Stimulated activated naive CD8-positive, alpha-beta T cell treated with anti-CD3 and anti-CD28 coated beads, Interleukin-15, Interleukin-2, amounts not matched to agents 100 U/mL and 50 U/mL, for 24 hours (primary cell): Measurements from ENCODE around the gene ANKS3.

ENCODE experiments used
- ATAC-seq: fragments of 150-1000 bp; cut with Tn5 transposase; one replicate; pipeline ENCODE4 v1.10.0; 2021
- DNase-seq: peaks from one replicate; pipeline ENCODE4 v3.0.0; 2021

The ANKS3 gene

DNA sequence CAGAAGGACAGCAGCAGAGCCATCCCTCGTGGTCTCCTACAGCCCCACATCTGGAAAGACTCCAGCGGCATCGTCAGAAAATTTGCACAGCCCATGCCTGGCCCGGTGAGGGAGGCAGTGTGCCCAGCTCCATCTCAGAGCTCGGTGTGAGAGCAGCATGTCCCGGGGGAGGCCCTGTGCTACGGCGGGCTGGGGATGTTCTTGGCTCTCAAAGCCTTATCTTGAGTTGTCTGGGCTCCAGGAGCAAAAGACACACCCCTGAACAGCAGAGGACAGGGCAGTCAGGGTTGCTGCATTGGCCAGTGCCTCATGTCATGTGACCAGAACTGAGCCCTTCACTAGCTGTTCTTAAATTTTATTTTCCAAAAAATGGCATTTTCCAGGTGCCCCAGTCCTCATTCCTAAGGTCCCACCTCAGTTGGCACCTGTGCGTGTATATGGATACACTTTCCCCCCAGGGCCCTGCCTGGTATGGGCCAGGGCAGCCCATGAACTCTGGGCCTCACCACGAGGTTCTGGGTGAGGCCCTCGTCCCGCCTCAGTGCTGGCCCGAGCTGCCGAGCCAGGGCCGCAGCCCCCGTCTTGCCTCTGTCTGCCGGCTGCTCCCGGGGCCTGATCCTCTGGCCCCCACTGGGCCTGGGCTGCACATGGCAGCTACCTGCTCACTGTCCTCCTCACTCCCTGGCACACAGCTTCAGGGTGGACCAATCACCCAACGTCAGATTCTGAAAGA lies 37.7 kb downstream of the ANKS3 start:
- DNase-seq (no peak), ATAC-seq (no peak)

- ATAC-seq, result no peak
- no peak for DNase-seq
Measured at GRCh38 chr16:4695473-4696171, 38.4 kb downstream of the ANKS3 start.

DNA sequence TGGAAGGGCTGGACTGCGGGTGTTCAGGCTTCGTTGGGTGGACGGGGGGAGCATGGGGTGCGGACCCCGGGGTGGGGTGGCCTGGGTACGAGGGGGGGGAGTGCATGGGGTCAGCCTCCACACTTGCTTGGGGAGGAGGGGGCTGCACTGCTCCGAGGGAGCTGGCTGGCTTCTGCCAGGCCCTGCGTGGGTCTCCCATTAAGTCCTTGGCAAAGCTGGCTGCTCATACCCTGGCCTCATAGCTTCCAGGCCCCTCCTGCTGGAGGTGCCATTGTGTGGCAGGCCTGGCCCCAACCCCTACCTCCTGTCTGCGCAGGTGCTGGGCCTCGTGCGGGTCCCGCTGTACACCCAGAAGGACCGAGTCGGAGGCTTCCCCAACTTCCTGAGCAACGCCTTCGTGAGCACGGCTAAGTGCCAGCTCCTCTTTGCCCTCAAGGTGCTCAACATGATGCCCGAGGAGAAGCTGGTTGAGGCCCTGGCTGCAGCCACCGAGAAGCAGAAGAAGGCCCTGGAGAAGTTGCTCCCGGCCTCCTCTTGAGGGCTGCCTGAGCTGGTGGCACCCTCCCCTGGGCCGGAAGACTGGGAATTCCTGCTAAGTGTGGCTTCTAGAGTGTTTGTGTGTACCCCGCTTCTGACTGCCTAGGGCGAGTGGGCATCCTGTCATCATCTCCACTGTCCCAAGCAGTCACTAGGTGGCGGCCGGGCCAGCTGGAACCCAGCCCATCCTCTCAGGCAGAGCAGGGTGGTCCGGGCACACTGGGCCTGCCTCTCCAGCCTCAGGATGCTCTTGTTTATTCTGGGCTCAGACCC lies 39.2 kb downstream of the ANKS3 start:
- ATAC-seq, result no peak
- no peak for DNase-seq

- peak; percentile 55 for DNase-seq
- peak; percentile 2 for ATAC-seq
Measured at GRCh38 chr16:4693956-4694641, 40.0 kb downstream of the ANKS3 start.

DNA sequence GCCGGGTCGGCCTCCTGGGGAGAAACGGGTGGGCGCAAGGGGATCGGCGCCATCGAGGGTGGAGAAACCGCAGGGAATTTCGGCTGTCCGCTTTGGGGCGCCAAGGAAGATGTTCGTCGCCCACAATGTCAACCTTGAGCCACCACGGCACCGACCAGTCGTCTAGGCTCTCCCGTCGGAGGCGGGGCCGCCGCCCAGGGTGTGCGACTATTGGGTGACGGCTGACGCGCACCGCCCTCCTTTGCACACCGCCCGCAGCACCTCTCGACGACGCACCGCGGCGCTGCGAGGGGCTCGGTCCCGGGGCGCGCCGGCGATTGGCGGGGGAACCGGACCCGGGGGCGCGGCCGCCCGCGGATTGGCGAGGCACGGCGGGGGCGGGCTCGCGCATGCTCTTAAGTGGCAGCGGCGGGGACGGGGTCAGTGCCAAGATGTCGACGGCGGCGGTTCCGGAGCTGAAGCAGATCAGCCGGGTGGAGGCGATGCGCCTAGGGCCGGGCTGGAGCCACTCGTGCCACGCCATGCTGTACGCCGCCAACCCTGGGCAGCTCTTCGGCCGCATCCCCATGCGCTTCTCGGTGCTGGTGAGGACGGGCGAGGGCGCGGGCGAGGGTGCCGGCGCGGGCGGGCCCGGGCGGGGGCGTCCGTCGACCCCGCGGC lies 40.6 kb downstream of the ANKS3 start, which contains the start of gene NUDT16L1:
NUDT16L1 (plus strand) TSS at position 267 of the 660 bp plus-strand sequence; CDS start at position 432, 165 bp downstream.
- ATAC-seq (peak; percentile 97), DNase-seq (peak; percentile 99)

DNA sequence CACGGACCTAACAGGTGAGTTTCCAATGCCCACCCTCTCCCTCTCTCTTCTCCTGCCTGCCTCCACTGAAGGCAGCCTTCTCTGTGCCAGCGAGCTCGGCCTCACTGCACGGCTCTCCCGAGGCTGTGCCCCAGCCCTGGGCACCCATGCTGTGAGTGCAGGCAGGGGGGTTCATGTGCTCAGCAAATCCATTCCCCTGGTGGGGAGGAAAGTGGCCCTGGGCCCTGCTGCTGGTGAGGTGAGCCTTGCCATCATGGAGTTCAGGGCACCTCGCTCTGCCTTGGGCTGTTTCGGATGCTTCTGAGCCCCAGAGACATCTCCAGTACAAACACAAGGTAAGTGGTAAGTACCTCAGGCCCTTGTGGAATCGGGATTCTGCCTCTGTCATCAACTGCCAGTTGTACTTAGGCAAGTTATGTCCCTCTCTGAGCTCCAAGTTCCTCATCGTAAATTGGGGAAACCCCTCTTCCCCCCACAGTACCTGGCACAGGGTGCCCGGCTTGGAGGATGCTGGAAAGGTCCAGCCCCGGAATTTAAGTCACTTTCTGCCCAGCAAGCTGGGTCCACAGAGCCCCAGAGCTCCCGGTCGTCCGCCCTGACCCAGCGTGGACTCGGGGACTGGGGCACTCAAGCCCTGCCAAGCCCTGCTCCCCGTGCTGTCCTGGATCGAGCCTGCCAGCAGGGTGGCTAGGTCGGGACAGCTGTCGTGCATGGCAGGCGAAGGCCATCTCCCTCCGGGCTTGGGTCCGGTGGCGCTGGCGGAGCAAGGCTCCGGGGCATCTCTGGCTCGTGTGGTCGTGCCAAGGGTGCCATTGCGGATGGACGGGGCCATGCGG lies 41.4 kb downstream of the ANKS3 start:
- ATAC-seq, result peak; percentile 2
- no peak for DNase-seq

DNA sequence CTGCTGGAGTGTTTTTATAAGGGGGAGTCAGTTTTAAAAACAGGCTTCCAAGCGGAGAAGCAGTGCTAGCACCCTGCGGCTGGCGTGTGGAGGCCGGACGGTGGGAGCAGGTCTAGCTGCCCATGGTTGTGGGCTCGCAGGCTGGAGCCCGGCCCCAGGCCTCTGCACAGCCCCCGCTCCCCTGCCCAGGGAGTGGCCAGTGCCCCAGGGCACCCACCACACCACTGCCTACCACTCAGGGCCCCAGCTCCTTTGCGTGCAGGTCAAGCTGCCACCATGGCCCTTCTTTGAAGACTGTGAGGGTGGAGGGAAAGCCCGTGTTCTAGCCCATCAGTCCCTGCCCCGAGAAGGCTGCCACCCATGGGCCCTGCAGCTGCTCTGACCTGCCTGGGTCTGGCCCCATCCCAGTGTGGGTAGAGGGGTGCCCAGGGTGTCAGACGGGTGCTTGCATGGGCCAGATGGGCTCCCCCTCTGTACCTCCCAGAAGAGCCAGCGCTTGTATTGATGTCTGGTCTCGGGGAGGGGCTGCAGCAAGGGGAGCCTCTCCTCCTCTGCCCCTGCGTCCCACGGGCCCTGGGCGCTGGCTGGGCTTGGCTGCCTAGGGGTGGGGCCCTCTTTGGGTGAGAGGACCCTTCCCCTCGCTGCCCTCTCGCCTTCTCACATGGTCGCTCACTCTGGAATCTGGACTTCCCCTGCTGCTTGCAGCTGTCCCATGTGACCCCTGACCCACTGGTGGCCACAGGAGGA lies 42.2 kb downstream of the ANKS3 start:
- no peak for DNase-seq

GRCh38 chr16:4690946-4691665 lies 43.0 kb downstream of the ANKS3 start:
- DNase-seq (no peak), ATAC-seq (no peak)

More for the DNA sequence above, 42.2 kb downstream of the ANKS3 start:
- no peak for ATAC-seq

GRCh38 chr16:4689864-4690704 lies 44.0 kb downstream of the ANKS3 start:
- DNase-seq, result no peak
- ATAC-seq, result no peak

GRCh38 chr16:4689091-4689671 lies 44.9 kb downstream of the ANKS3 start:
- ATAC-seq (no peak), DNase-seq (no peak)

- DNase-seq (no peak), ATAC-seq (no peak)
Measured at GRCh38 chr16:4688674-4689045, 45.4 kb downstream of the ANKS3 start.

- DNase-seq, result no peak
Measured at GRCh38 chr16:4687946-4688673, 46.0 kb downstream of the ANKS3 start.

GRCh38 chr16:4687416-4687815 lies 46.7 kb downstream of the ANKS3 start:
- DNase-seq (no peak), ATAC-seq (no peak)

More at GRCh38 chr16:4687946-4688673, 46.0 kb downstream of the ANKS3 start:
- no peak for ATAC-seq

DNA sequence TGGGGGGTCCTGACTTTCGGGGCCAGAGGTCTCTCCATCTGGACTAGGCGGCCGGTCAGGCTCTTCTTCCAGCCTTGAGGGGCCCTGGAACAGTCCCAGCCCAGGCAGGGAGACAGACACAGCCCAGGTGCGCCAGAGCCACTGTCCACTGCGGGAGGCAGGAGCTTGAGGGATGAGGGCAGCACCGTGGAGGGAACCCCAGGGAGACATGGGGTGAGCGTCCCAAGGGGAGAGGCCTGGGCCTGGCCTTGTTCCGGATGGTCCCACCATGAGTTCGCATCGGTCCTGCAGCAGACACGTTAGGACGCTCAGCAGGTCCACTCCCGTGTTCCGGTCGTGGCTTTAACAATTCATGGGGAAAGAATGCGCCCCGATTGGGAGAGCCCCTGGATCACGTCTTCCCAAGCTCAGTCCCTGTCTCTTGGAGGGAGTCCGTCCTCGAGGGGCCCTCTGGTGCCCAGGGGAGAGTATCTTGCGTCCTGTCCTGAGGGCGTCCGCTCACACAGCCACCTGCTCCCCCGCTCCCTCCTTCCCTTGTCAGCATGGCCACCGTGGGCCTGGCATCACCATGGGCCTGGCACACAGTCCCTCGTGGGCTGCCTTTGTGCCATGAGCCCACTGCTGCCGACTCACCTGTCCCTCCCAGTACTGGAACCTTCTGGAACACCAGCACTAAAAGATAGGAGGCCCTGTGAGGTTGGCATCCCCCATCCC lies 47.4 kb downstream of the ANKS3 start:
- DNase-seq (no peak), ATAC-seq (no peak)

DNA sequence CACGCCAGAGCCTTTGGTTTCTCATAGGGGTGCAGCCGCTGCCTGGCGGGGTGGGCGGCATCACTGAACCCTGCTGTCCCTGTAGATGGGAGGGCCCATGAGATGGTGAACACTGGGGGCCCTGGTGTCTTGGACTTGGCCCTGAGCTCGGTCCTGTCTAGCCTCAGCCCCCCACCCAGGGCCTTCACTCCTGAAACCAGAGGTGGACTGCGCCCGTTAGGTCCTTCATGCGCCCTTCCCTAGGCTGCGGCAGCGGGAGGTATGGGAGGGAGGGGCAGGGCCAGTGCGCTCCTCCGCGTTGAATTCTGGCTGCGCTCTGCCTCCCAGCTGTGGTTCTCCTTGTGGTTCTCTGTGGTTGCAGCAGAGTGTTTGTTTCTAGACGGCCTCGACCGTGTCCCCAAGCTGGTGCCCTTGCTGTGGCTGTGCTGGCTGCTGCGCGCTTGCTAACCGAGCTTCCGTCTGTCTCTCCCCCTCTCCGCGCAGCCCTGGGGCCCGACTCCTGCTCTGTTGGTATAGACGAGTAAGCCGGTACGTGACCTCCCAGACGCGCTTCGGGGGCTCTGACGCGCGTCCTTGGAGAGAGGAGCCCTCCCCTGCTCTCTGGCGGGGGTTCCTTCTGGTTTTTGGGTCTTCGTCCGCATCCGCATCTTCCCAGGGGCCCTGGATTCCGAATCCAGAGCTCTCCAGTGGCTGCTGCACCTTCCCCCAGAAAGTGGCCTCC lies 48.1 kb downstream of the ANKS3 start:
- DNase-seq (no peak), ATAC-seq (no peak)

DNA sequence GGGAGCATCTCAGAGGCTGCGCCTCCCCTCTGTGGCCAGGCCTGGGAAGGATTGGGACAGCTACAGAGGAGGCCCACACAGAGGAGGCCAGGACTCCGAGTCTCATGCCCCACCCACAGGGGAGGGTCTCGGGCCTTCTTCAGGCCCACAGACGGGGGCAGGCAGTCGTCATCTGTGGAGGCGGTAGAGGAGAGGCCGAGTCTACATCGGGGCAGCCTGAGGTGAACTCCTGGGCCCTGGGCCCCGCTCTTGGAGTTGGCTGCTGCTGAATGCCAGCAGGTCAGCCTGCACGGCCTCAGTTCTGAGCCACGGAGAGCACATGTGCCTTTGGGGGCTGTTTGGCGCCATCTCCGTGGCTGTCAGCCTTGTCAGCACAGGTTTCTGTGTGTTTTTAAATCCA lies 48.8 kb downstream of the ANKS3 start:
- ATAC-seq, result no peak
- DNase-seq, result no peak
